H1 (cell line): ENCODE results near the gene DARS1.

ENCODE experiments used
- CBX5 ChIP-seq: fragments of 300-800, 300-1000 bp; sonication (generic); IDR thresholded peaks from 2 replicates; pipeline ENCODE4 v1.7.1; 2016; ENCODE audit warnings: antibody characterized with exemption, low read length, low read depth
- CEBPB ChIP-seq: IDR thresholded peaks from 2 replicates; pipeline ENCODE4 v1.6.1; 2012; ENCODE audit warnings: low read depth, low read length
- EP300 ChIP-seq, 2 experiments: IDR thresholded peaks; 1 replicate in 1 of 2; 2 replicates in 1 of 2; pipeline ENCODE4 v1.6.1; 2011 to 2012; ENCODE audit warnings: low read depth in 2 of 2, low read length in 2 of 2, mild to moderate bottlenecking in 2 of 2, borderline replicate concordance in 1 of 2, inconsistent platforms in 1 of 2, moderate library complexity in 1 of 2
- EZH2 ChIP-seq: fragments of 200-600 bp; sonication (generic); IDR thresholded peaks from 2 replicates; pipeline ENCODE4 v1.7.1; 2012; ENCODE audit warnings: low read depth, mild to moderate bottlenecking, moderate library complexity, low read length, inconsistent platforms; ENCODE audit not compliant: severe bottlenecking
- KDM1A ChIP-seq: fragments of 200-600, 300-600 bp; sonication (generic); IDR thresholded peaks from 2 replicates; pipeline ENCODE4 v1.7.1; 2016; ENCODE audit warnings: mild to moderate bottlenecking, low read length, borderline replicate concordance
- MAFK ChIP-seq: IDR thresholded peaks from 2 replicates; pipeline ENCODE4 v1.6.1; 2012; ENCODE audit warnings: low read depth, mild to moderate bottlenecking, improper control_type of control experiment, low read length
- NANOG ChIP-seq: IDR thresholded peaks from 2 replicates; pipeline ENCODE4 v1.6.1; 2011; ENCODE audit warnings: low read length, low read depth, mild to moderate bottlenecking, inconsistent platforms; ENCODE audit not compliant: insufficient read depth, poor library complexity, severe bottlenecking
- POLR2AphosphoS5 ChIP-seq: IDR thresholded peaks from 2 replicates; pipeline ENCODE4 v1.6.1; 2011; ENCODE audit warnings: low read depth, low read length
- SIX5 ChIP-seq: IDR thresholded peaks from 2 replicates; pipeline ENCODE4 v1.6.1; 2011; ENCODE audit warnings: mild to moderate bottlenecking, low read depth, low read length
- SRF ChIP-seq: IDR thresholded peaks from 2 replicates; pipeline ENCODE4 v1.6.1; 2011; ENCODE audit warnings: mild to moderate bottlenecking, low read depth, low read length, moderate library complexity
- TAF1 ChIP-seq: IDR thresholded peaks from 2 replicates; pipeline ENCODE4 v1.6.1; 2011; ENCODE audit warnings: mild to moderate bottlenecking, low read depth, low read length
- YY1 ChIP-seq: IDR thresholded peaks from 2 replicates; pipeline ENCODE4 v1.6.1; 2011; ENCODE audit warnings: low read depth, mild to moderate bottlenecking, low read length
- TF ChIP-seq, protein P1 (sequence below), 3 experiments: IDR thresholded peaks; 1 replicate in 2 of 3; 2 replicates in 1 of 3; pipeline versions ENCODE4 v1.5.1 to v1.6.1; 2011; ENCODE audit warnings: low read length in 3 of 3, mild to moderate bottlenecking in 3 of 3, inconsistent platforms in 2 of 3, low read depth in 1 of 3, moderate library complexity in 1 of 3; ENCODE audit not compliant: insufficient read depth in 1 of 3; ENCODE audit errors: control extremely low read depth in 1 of 3

DNA sequence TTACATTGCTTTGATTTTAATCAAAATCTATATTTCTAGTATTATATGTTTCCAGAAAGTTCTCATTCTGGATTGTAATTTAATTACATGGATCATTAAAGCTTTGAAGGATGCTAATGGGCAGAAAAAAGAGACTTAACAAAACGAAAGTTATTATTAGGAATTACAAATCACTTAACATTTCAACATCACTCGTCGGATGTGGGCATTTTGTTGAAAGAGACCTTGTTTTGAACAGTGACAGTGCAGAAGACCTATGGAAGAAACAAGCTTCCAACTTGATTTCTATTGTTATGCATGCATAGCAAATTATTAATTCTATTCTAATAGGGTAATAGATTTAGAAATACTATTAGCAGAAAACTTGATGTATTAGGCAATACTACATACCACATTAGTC lies 31.4 kb upstream of the DARS1 start:
- TF ChIP-seq NANOG = no peak
- TF ChIP-seq, protein P1, sequence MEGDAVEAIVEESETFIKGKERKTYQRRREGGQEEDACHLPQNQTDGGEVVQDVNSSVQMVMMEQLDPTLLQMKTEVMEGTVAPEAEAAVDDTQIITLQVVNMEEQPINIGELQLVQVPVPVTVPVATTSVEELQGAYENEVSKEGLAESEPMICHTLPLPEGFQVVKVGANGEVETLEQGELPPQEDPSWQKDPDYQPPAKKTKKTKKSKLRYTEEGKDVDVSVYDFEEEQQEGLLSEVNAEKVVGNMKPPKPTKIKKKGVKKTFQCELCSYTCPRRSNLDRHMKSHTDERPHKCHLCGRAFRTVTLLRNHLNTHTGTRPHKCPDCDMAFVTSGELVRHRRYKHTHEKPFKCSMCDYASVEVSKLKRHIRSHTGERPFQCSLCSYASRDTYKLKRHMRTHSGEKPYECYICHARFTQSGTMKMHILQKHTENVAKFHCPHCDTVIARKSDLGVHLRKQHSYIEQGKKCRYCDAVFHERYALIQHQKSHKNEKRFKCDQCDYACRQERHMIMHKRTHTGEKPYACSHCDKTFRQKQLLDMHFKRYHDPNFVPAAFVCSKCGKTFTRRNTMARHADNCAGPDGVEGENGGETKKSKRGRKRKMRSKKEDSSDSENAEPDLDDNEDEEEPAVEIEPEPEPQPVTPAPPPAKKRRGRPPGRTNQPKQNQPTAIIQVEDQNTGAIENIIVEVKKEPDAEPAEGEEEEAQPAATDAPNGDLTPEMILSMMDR (IDR thresholded peaks at IDR 0.05; ENCODE audit: control extremely low read depth in 1 of 3, insufficient read depth in 1 of 3, low read depth in 1 of 3, low read length in 3 of 3) = no peak
- no peak for TF ChIP-seq CEBPB
- TF ChIP-seq EP300 (IDR thresholded peaks at IDR 0.05; ENCODE audit: borderline replicate concordance in 1 of 2, low read depth in 2 of 2, low read length in 2 of 2) = no peak
- TF ChIP-seq SRF = no peak
- TF ChIP-seq EZH2 = no peak
- TF ChIP-seq SIX5 = no peak
- TF ChIP-seq CBX5 = no peak
- no peak for TF ChIP-seq POLR2AphosphoS5
- no peak for TF ChIP-seq MAFK
- no peak for TF ChIP-seq KDM1A
- no peak for TF ChIP-seq TAF1
- no peak for TF ChIP-seq YY1
